H1 (cell line): ENCODE data around the gene EPHA6. TPM values are rescaled to one million over a fixed set of nuclear protein-coding genes. Genes with fewer than 3 reads are reported as not detected.

Experiments
- CTCF ChIA-PET: fragments of 300-600 bp; sonication (Branson Sonifier 250); formaldehyde crosslinking; loops from one replicate; lab custom pipeline; 2021; ENCODE audit not compliant: partially characterized antibody; lab: Charles Lee
- POLR2A ChIA-PET: fragments of 300-600 bp; sonication (Branson Sonifier 250); formaldehyde crosslinking; loops from one replicate; lab custom pipeline; 2021; ENCODE audit warnings: inconsistent platforms; ENCODE audit not compliant: partially characterized antibody; lab: Charles Lee
- DNase-seq, 2 experiments: peaks; one replicate each; pipeline versions ENCODE4 v3.0.0 to v3.0.0-alpha.2; 2010 to 2022; ENCODE audit warnings: low spot score in 2 of 2, low read depth in 1 of 2, mixed read lengths in 1 of 2
- FAIRE-seq: peaks from 2 replicates; lab custom pipeline; 2011; peaks lifted over from hg19 to GRCh38; lab: Jason Lieb, UNC
- H2AFZ ChIP-seq: 2 replicates; pipeline ENCODE4 v1.8.1; 2012; ENCODE audit warnings: low read length, inconsistent platforms
- H2AK5ac ChIP-seq: 2 replicates; pipeline ENCODE4 v1.6.1; 2013; ENCODE audit warnings: low read depth, low read length
- H2BK120ac ChIP-seq: replicated peaks from 2 replicates; pipeline ENCODE3; 2013; ENCODE audit warnings: low read depth, low read length, inconsistent platforms
- H2BK12ac ChIP-seq: 2 replicates; pipeline ENCODE4 v1.6.1; 2013; ENCODE audit warnings: low read depth, low read length
- H2BK15ac ChIP-seq: 2 replicates; pipeline ENCODE4 v1.6.1; 2013; ENCODE audit warnings: low read length
- H2BK20ac ChIP-seq: 2 replicates; pipeline ENCODE4 v1.6.1; 2013; ENCODE audit warnings: low read length
- H2BK5ac ChIP-seq: 2 replicates; pipeline ENCODE4 v1.6.1; 2013; ENCODE audit warnings: low read depth, low read length
- H3K14ac ChIP-seq: 2 replicates; pipeline ENCODE4 v1.6.1; 2013; ENCODE audit warnings: inconsistent platforms; ENCODE audit not compliant: insufficient read length
- H3K18ac ChIP-seq: 2 replicates; pipeline ENCODE4 v1.6.1; 2013; ENCODE audit warnings: low read length; ENCODE audit errors: extremely low read depth
- H3K23ac ChIP-seq: 2 replicates; pipeline ENCODE4 v1.6.1; 2013; ENCODE audit warnings: inconsistent platforms; ENCODE audit not compliant: insufficient read length
- H3K23me2 ChIP-seq: 2 replicates; pipeline ENCODE4 v1.6.1; 2013; ENCODE audit warnings: low read depth, low read length
- H3K27ac ChIP-seq: 2 replicates; pipeline ENCODE4 v1.6.1; 2011; ENCODE audit warnings: low read depth, low read length, inconsistent platforms
- H3K27me3 ChIP-seq, 4 experiments: replicated peaks in 1 of 4; 1 replicate in 1 of 4; 2 replicates in 3 of 4; pipeline versions ENCODE4 v1.6.1 to v1.8.1; 2011 to 2013; ENCODE audit warnings: low read length in 3 of 4, mild to moderate bottlenecking in 3 of 4, inconsistent platforms in 2 of 4, mixed read lengths in 2 of 4, moderate library complexity in 1 of 4; ENCODE audit not compliant: control insufficient read depth in 3 of 4, insufficient read depth in 3 of 4; ENCODE audit errors: extremely low read depth in 1 of 4
- H3K36me3 ChIP-seq, 4 experiments: 2 replicates each; pipeline versions ENCODE4 v1.6.1 to v1.8.1; 2011 to 2013; ENCODE audit warnings: mild to moderate bottlenecking in 4 of 4, low read length in 3 of 4, moderate library complexity in 2 of 4, control low read depth in 1 of 4, inconsistent platforms in 1 of 4; ENCODE audit not compliant: insufficient read depth in 4 of 4, control insufficient read depth in 2 of 4
- H3K4ac ChIP-seq: replicated peaks from 2 replicates; pipeline ENCODE3; 2013; ENCODE audit warnings: low read length, low read depth, mixed read lengths, inconsistent platforms; ENCODE audit not compliant: insufficient read length
- H3K4me1 ChIP-seq, 4 experiments: replicated peaks in 1 of 4; 1 replicate in 1 of 4; 2 replicates in 3 of 4; pipeline versions ENCODE4 v1.6.1 to v1.8.1; 2011 to 2013; ENCODE audit warnings: low read length in 3 of 4, inconsistent platforms in 2 of 4, mixed read lengths in 1 of 4; ENCODE audit not compliant: insufficient read depth in 4 of 4, control insufficient read depth in 3 of 4
- H3K4me2 ChIP-seq, 2 experiments: 2 replicates each; pipeline versions ENCODE4 v1.6.1 to v1.8.1; 2011 to 2013; ENCODE audit warnings: low read depth in 2 of 2, low read length in 2 of 2, control low read depth in 1 of 2, inconsistent platforms in 1 of 2, mild to moderate bottlenecking in 1 of 2; ENCODE audit not compliant: insufficient read depth in 1 of 2
- H3K4me3 ChIP-seq, 4 experiments: fragments of 200-600, 300-600 bp in 1 of 4; sonication (generic), shearing (Covaris generic), sonication (Bioruptor Twin) in 1 of 4; 2 replicates each; pipeline versions ENCODE4 v1.5.1 to v1.8.1; 2011 to 2016; ENCODE audit warnings: low read length in 4 of 4, low read depth in 3 of 4, control low read depth in 2 of 4, inconsistent platforms in 2 of 4, mild to moderate bottlenecking in 2 of 4, mixed read lengths in 1 of 4, moderate library complexity in 1 of 4; ENCODE audit not compliant: insufficient read depth in 2 of 4; ENCODE audit errors: extremely low read depth in 1 of 4
- H3K56ac ChIP-seq: replicated peaks from 2 replicates; pipeline ENCODE3; 2013; ENCODE audit warnings: low read depth, mild to moderate bottlenecking, mixed read lengths, low read length, inconsistent platforms; ENCODE audit not compliant: insufficient read length
- H3K79me1 ChIP-seq: 2 replicates; pipeline ENCODE4 v1.6.1; 2013; ENCODE audit warnings: low read depth, low read length, control low read depth
- H3K79me2 ChIP-seq, 2 experiments: 2 replicates each; pipeline versions ENCODE4 v1.6.1 to v1.8.1; 2012 to 2013; ENCODE audit warnings: low read length in 2 of 2, mild to moderate bottlenecking in 2 of 2, inconsistent platforms in 1 of 2; ENCODE audit not compliant: insufficient read depth in 2 of 2, control insufficient read depth in 1 of 2
- H3K9ac ChIP-seq, 4 experiments: replicated peaks in 1 of 4; 1 replicate in 1 of 4; 2 replicates in 3 of 4; pipeline versions ENCODE4 v1.6.1 to v1.8.1; 2011 to 2013; ENCODE audit warnings: low read depth in 3 of 4, low read length in 3 of 4, control low read depth in 2 of 4, mild to moderate bottlenecking in 2 of 4, moderate library complexity in 2 of 4, inconsistent platforms in 1 of 4; ENCODE audit errors: extremely low read depth in 1 of 4
- H3K9me3 ChIP-seq, 2 experiments: 2 replicates each; pipeline versions ENCODE4 v1.6.1 to v1.8.1; 2012 to 2013; ENCODE audit warnings: mild to moderate bottlenecking in 2 of 2, moderate library complexity in 2 of 2, control low read depth in 1 of 2, inconsistent platforms in 1 of 2, low read depth in 1 of 2, low read length in 1 of 2, mixed read lengths in 1 of 2; ENCODE audit not compliant: insufficient read depth in 2 of 2
- H4K20me1 ChIP-seq, 2 experiments: replicated peaks in 1 of 2; 2 replicates each; pipeline versions ENCODE3 to v1.8.1; 2011 to 2013; ENCODE audit warnings: inconsistent platforms in 2 of 2, low read length in 2 of 2, mild to moderate bottlenecking in 1 of 2; ENCODE audit not compliant: insufficient read depth in 2 of 2, control insufficient read depth in 1 of 2
- H4K5ac ChIP-seq: 2 replicates; pipeline ENCODE4 v1.6.1; 2013; ENCODE audit warnings: low read length, low read depth, mixed read lengths, inconsistent platforms; ENCODE audit not compliant: insufficient read length
- H4K8ac ChIP-seq: 2 replicates; pipeline ENCODE4 v1.8.0; 2013; ENCODE audit warnings: mild to moderate bottlenecking, moderate library complexity, low read length, inconsistent platforms; ENCODE audit not compliant: insufficient read depth; ENCODE audit errors: extremely low read depth
- H4K91ac ChIP-seq: replicated peaks from 2 replicates; pipeline ENCODE3; 2013; ENCODE audit warnings: low read length, mixed read lengths, inconsistent platforms; ENCODE audit not compliant: insufficient read length
- CTBP2 ChIP-seq: IDR thresholded peaks from 2 replicates; pipeline ENCODE4 v1.7.0; 2011; ENCODE audit warnings: borderline replicate concordance, mild to moderate bottlenecking, moderate library complexity, mixed read lengths, low read length; ENCODE audit not compliant: insufficient read depth, insufficient read length
- EP300 ChIP-seq, 2 experiments: IDR thresholded peaks; 1 replicate in 1 of 2; 2 replicates in 1 of 2; pipeline ENCODE4 v1.6.1; 2011 to 2012; ENCODE audit warnings: low read depth in 2 of 2, low read length in 2 of 2, mild to moderate bottlenecking in 2 of 2, borderline replicate concordance in 1 of 2, inconsistent platforms in 1 of 2, moderate library complexity in 1 of 2
- JUN ChIP-seq: IDR thresholded peaks from 2 replicates; pipeline ENCODE4 v1.6.1; 2011; ENCODE audit warnings: low read depth, mild to moderate bottlenecking, improper control_type of control experiment, low read length
- NRF1 ChIP-seq: IDR thresholded peaks from 2 replicates; pipeline ENCODE4 v1.6.1; 2011; ENCODE audit warnings: mild to moderate bottlenecking, low read depth, low read length, improper control_type of control experiment
- POLR2AphosphoS5 ChIP-seq: IDR thresholded peaks from 2 replicates; pipeline ENCODE4 v1.6.1; 2011; ENCODE audit warnings: low read depth, low read length
- RAD21 ChIP-seq, 2 experiments: IDR thresholded peaks in 1 of 2; conservative IDR thresholded peaks in 1 of 2; 2 replicates each; pipeline ENCODE4 v1.6.1; 2011; ENCODE audit warnings: low read depth in 2 of 2, low read length in 2 of 2, improper control_type of control experiment in 1 of 2, inconsistent platforms in 1 of 2, mild to moderate bottlenecking in 1 of 2, moderate library complexity in 1 of 2
- SIX5 ChIP-seq: IDR thresholded peaks from 2 replicates; pipeline ENCODE4 v1.6.1; 2011; ENCODE audit warnings: mild to moderate bottlenecking, low read depth, low read length
- WGBS, 2 experiments: shearing (Covaris generic) in 1 of 2; methylation state at CpG; one replicate each; pipeline versions ENCODE4 v1.1.6 to v1.1.7; 2013 to 2015; ENCODE audit warnings: low lambda C conversion rate in 2 of 2, mixed read lengths in 2 of 2, inconsistent platforms in 1 of 2, low coverage in 1 of 2, missing lambda C conversion rate in 1 of 2; ENCODE audit not compliant: insufficient replicate concordance in 2 of 2, insufficient coverage in 1 of 2, insufficient read length in 1 of 2; ENCODE audit errors: extremely low coverage in 1 of 2, missing lambda C conversion rate in 1 of 2; 5-methylcytosine and 5-hydroxymethylcytosine counted together
- polyA plus RNA-seq, 7 experiments: library from polyadenylated mRNA; depleted of rRNA in 3 of 7; stranded (reverse) in 5 of 7; unstranded in 2 of 7; fragments of >200 nt in 5 of 7; fragments of 200-250 nt in 2 of 7; gene quantifications; 1 replicate in 5 of 7; 2 replicates in 1 of 7; 4 replicates in 1 of 7; pipeline versions ENCODE4 v1.2.1 to v1.2.3, GENCODE V29; 2011 to 2013; ENCODE audit warnings: missing spikeins in 2 of 7, mixed read lengths in 2 of 7
- total RNA-seq: library from RNA; stranded (reverse); fragmentation: NEBNext Ultra II Directional; extraction: Animal tissue kit (Norgen Biotek cat#: 25700); gene quantifications from 2 replicates; pipeline ENCODE4 v1.2.1, GENCODE V29; 2021
- TF ChIP-seq, protein P1 (sequence below): IDR thresholded peaks from 2 replicates; pipeline ENCODE4 v1.6.1; 2012; ENCODE audit warnings: inconsistent platforms
- TF ChIP-seq, protein P2 (sequence below), 3 experiments: IDR thresholded peaks; 1 replicate in 2 of 3; 2 replicates in 1 of 3; pipeline versions ENCODE4 v1.5.1 to v1.6.1; 2011; ENCODE audit warnings: low read length in 3 of 3, mild to moderate bottlenecking in 3 of 3, inconsistent platforms in 2 of 3, low read depth in 1 of 3, moderate library complexity in 1 of 3; ENCODE audit not compliant: insufficient read depth in 1 of 3; ENCODE audit errors: control extremely low read depth in 1 of 3
- TF ChIP-seq, protein P3 (sequence below): IDR thresholded peaks from 2 replicates; pipeline ENCODE4 v1.6.1; 2011; ENCODE audit warnings: low read depth, mild to moderate bottlenecking, low read length; ENCODE audit not compliant: insufficient read depth

EPHA6 gene
- total and polyA plus RNA-seq, 2 of the 8 experiments (the other 6 are each of a cell fraction or from before 2014, with no cell fraction given): 0.83 to 3.2 TPM

- H2AK5ac ChIP-seq: no peak overlapping the region
- WGBS, 2 experiments: 87 to 100% methylated on average over 1 to 4 of the region's 4 CpGs
- no peaks in the 10 kb centered on the region for H3K9me3 ChIP-seq
- no peaks in the 10 kb centered on the region for H3K79me1 ChIP-seq
- H3K27ac ChIP-seq: no peak overlapping the region
- no peak overlapping the region for H4K5ac ChIP-seq
- H3K18ac ChIP-seq: no peak overlapping the region
- no peak overlapping the region for H2BK15ac ChIP-seq
- H2AFZ ChIP-seq: no peak overlapping the region
- H3K4me3 ChIP-seq: no peak overlapping the region
- H3K4me2 ChIP-seq: no peak overlapping the region
- H3K36me3 ChIP-seq: no peaks in the 10 kb centered on the region
- no peak overlapping the region for H2BK5ac ChIP-seq
- no peaks in the 10 kb centered on the region for H3K4me1 ChIP-seq
- H4K20me1 ChIP-seq: no peaks in the 10 kb centered on the region
- no peaks in the 10 kb centered on the region for H3K23me2 ChIP-seq
- DNase-seq (no peak), FAIRE-seq (no peak)
- no peak overlapping the region for H2BK120ac ChIP-seq
- CTCF ChIA-PET: interaction anchor here (1.2 to 4.6 kb wide), 4 partner anchors 145 to 226 kb away, joined by 3 to 36 read pairs (median 18); no protein-coding TSS in a partner anchor
- H4K91ac ChIP-seq: no peak overlapping the region
- POLR2A ChIA-PET: no interaction called here
- no peak overlapping the region for H3K56ac ChIP-seq
- H3K14ac ChIP-seq: no peak overlapping the region
- no peak overlapping the region for H4K8ac ChIP-seq
- no peak overlapping the region for H3K23ac ChIP-seq
- no peak overlapping the region for H2BK12ac ChIP-seq
- no peaks in the 10 kb centered on the region for H3K27me3 ChIP-seq
- H3K79me2 ChIP-seq: no peaks in the 10 kb centered on the region
- H2BK20ac ChIP-seq: no peak overlapping the region
- no peak overlapping the region for H3K9ac ChIP-seq
- H3K4ac ChIP-seq: no peak overlapping the region
- no peak for TF ChIP-seq RAD21 (IDR thresholded peaks at IDR 0.05 in 1 of 2, conservative IDR thresholded peaks at IDR 0.05 in 1 of 2; ENCODE audit: low read depth in 2 of 2, low read length in 2 of 2)
- no peak for TF ChIP-seq CTBP2
- TF ChIP-seq JUN: no peak
- no peak for TF ChIP-seq NRF1
- TF ChIP-seq, protein P1, sequence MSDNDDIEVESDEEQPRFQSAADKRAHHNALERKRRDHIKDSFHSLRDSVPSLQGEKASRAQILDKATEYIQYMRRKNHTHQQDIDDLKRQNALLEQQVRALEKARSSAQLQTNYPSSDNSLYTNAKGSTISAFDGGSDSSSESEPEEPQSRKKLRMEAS: no peak
- TF ChIP-seq, protein P2, sequence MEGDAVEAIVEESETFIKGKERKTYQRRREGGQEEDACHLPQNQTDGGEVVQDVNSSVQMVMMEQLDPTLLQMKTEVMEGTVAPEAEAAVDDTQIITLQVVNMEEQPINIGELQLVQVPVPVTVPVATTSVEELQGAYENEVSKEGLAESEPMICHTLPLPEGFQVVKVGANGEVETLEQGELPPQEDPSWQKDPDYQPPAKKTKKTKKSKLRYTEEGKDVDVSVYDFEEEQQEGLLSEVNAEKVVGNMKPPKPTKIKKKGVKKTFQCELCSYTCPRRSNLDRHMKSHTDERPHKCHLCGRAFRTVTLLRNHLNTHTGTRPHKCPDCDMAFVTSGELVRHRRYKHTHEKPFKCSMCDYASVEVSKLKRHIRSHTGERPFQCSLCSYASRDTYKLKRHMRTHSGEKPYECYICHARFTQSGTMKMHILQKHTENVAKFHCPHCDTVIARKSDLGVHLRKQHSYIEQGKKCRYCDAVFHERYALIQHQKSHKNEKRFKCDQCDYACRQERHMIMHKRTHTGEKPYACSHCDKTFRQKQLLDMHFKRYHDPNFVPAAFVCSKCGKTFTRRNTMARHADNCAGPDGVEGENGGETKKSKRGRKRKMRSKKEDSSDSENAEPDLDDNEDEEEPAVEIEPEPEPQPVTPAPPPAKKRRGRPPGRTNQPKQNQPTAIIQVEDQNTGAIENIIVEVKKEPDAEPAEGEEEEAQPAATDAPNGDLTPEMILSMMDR (IDR thresholded peaks at IDR 0.05; ENCODE audit: control extremely low read depth in 1 of 3, insufficient read depth in 1 of 3, low read depth in 1 of 3, low read length in 3 of 3): no peak
- no peak for TF ChIP-seq POLR2AphosphoS5
- TF ChIP-seq SIX5: no peak
- TF ChIP-seq, protein P3, sequence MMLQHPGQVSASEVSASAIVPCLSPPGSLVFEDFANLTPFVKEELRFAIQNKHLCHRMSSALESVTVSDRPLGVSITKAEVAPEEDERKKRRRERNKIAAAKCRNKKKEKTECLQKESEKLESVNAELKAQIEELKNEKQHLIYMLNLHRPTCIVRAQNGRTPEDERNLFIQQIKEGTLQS: no peak
- no peak for TF ChIP-seq EP300 (IDR thresholded peaks at IDR 0.05; ENCODE audit: borderline replicate concordance in 1 of 2, low read depth in 2 of 2, low read length in 2 of 2)
Measured at GRCh38 chr3:97795951-97796350, 981.6 kb downstream of the EPHA6 start.
